B cell (primary cell): Measurements from ENCODE around the gene CTNNBL1. TPM values are rescaled to one million over a fixed set of nuclear protein-coding genes. Genes with fewer than 3 reads are reported as not detected.
"Not testable (repeated sequence)": the region's sequence is repeated elsewhere in the genome, so short reads cannot be mapped to it uniquely, and the experiment has no call there.

Experiments used
- ATAC-seq: fragments of 200-7000 bp; cut with Tn5 transposase; one replicate; pipeline ENCODE4 v1.10.0; 2021; ENCODE audit warnings: low read depth, mild to moderate bottlenecking, moderate number of reproducible peaks, moderate library complexity
- CTCF ChIA-PET: fragments of 350-600 bp; sonication (Branson Sonifier 250); formaldehyde crosslinking; loops from one replicate; lab custom pipeline; 2021; ENCODE audit warnings: antibody characterized with exemption, inconsistent platforms; lab: Charles Lee
- POLR2A ChIA-PET: fragments of 350-600 bp; sonication (Branson Sonifier 250); formaldehyde crosslinking; loops from one replicate; lab custom pipeline; 2021; ENCODE audit warnings: antibody characterized with exemption; lab: Charles Lee
- DNase-seq: peaks from one replicate; pipeline ENCODE4 v3.0.0; 2013
- H2AFZ ChIP-seq: 2 replicates; pipeline ENCODE4 v1.6.1; 2012; ENCODE audit warnings: mild to moderate bottlenecking, low read depth, low read length; ENCODE audit not compliant: insufficient read depth, poor library complexity, severe bottlenecking
- H3K27ac ChIP-seq, 2 donors: 1 replicate in 1 of 2; 2 replicates in 1 of 2; pipeline ENCODE4 v1.5.1; 2012 to 2013; ENCODE audit warnings: low read length in 2 of 2, mild to moderate bottlenecking in 2 of 2, moderate library complexity in 1 of 2
- H3K27me3 ChIP-seq, 4 experiments: fragments of 200-600 bp in 1 of 4; sonication (generic) in 1 of 4; replicated peaks in 1 of 4; 1 replicate in 2 of 4; 2 replicates in 2 of 4; pipeline versions ENCODE4 v1.6.1 to v1.7.0; 2013 to 2016; ENCODE audit warnings: low read length in 3 of 4, mild to moderate bottlenecking in 2 of 4, mixed read lengths in 1 of 4, moderate library complexity in 1 of 4; ENCODE audit not compliant: insufficient read depth in 4 of 4, control insufficient read depth in 3 of 4; ENCODE audit errors: control extremely low read depth in 1 of 4
- H3K36me3 ChIP-seq, 2 experiments: replicated peaks in 1 of 2; 1 replicate in 1 of 2; 2 replicates in 1 of 2; pipeline versions ENCODE4 v1.6.1 to v1.7.1; 2013; ENCODE audit warnings: low read length in 1 of 2; ENCODE audit not compliant: insufficient read depth in 2 of 2, control insufficient read depth in 1 of 2; ENCODE audit errors: control extremely low read depth in 1 of 2, extremely low read depth in 1 of 2
- H3K4me1 ChIP-seq, 2 donors: fragments of 200-600 bp in 1 of 2; sonication (generic) in 1 of 2; 1 replicate in 1 of 2; 2 replicates in 1 of 2; pipeline versions ENCODE4 v1.5.1 to v1.6.1; 2013 to 2017; ENCODE audit warnings: low read length in 2 of 2; ENCODE audit not compliant: control insufficient read depth in 2 of 2, insufficient read depth in 2 of 2
- H3K4me2 ChIP-seq: replicated peaks from 2 replicates; pipeline ENCODE3; 2012; ENCODE audit warnings: mild to moderate bottlenecking, low read depth, low read length; ENCODE audit not compliant: poor library complexity, severe bottlenecking
- H3K4me3 ChIP-seq, 5 experiments: fragments of 200-600 bp in 1 of 5; sonication (generic) in 1 of 5; 1 replicate in 3 of 5; 2 replicates in 2 of 5; pipeline versions ENCODE4 v1.5.1 to v1.7.0; 2011 to 2016; ENCODE audit warnings: low read length in 4 of 5, mild to moderate bottlenecking in 4 of 5, low read depth in 2 of 5, control low read depth in 1 of 5, moderate library complexity in 1 of 5; ENCODE audit not compliant: insufficient read depth in 1 of 5; ENCODE audit errors: control extremely low read depth in 1 of 5, extremely low read depth in 1 of 5
- H3K79me2 ChIP-seq: fragments of 200-600 bp; sonication (generic); one replicate; pipeline ENCODE4 v1.6.0; 2016; ENCODE audit warnings: low read length; ENCODE audit not compliant: control insufficient read depth, insufficient read depth
- H3K9ac ChIP-seq: fragments of 200-600 bp; sonication (generic); 2 replicates; pipeline ENCODE4 v1.6.1; 2017; ENCODE audit warnings: mild to moderate bottlenecking, low read length, moderate library complexity
- H3K9me3 ChIP-seq, 3 donors: one replicate each; pipeline versions ENCODE4 v1.6.1 to v1.7.1; 2013; ENCODE audit warnings: low read length in 2 of 3; ENCODE audit not compliant: control insufficient read depth in 2 of 3, insufficient read depth in 1 of 3; ENCODE audit errors: control extremely low read depth in 1 of 3
- H4K20me1 ChIP-seq: 2 replicates; pipeline ENCODE4 v1.6.0; 2012; ENCODE audit warnings: mild to moderate bottlenecking, low read length; ENCODE audit not compliant: insufficient read depth, control insufficient read depth, poor library complexity, severe bottlenecking
- H3K27ac Mint-ChIP-seq: one replicate; pipeline ENCODE4 v1.8.0; 2021; ENCODE audit warnings: mixed read lengths
- H3K27me3 Mint-ChIP-seq: one replicate; pipeline ENCODE4 v1.8.0; 2021; ENCODE audit warnings: mixed read lengths
- H3K4me1 Mint-ChIP-seq: one replicate; pipeline ENCODE4 v1.8.0; 2021; ENCODE audit warnings: mixed read lengths
- H3K4me3 Mint-ChIP-seq: one replicate; pipeline ENCODE4 v1.8.0; 2021; ENCODE audit warnings: mixed read lengths
- H3K9me3 Mint-ChIP-seq: one replicate; pipeline ENCODE4 v1.8.0; 2022; ENCODE audit warnings: mixed read lengths; ENCODE audit not compliant: insufficient read depth
- CTCF ChIP-seq: fragments of 200-600 bp; IDR thresholded peaks from one replicate; pipeline ENCODE4 v1.8.0; 2022; ENCODE audit warnings: antibody characterized with exemption, mild to moderate bottlenecking
- EZH2 ChIP-seq: IDR thresholded peaks from 2 replicates; pipeline ENCODE4 v1.6.1; 2012; ENCODE audit warnings: borderline replicate concordance, low read depth, mild to moderate bottlenecking, moderate library complexity, low read length; ENCODE audit not compliant: insufficient read depth, poor library complexity, severe bottlenecking
- WGBS: methylation state at CpG from one replicate; pipeline ENCODE4 v1.1.5; 2013; ENCODE audit warnings: missing lambda C conversion rate; ENCODE audit not compliant: insufficient coverage; 5-methylcytosine and 5-hydroxymethylcytosine counted together
- intact Hi-C: fragments of 100-400 bp; cut with micrococcal nuclease; formaldehyde crosslinking; loops from one replicate; pipeline ENCODE4 v1.10.0; 2022
- polyA plus RNA-seq: library from polyadenylated mRNA; depleted of rRNA; stranded (reverse); fragments of >200 nt; gene quantifications from 2 replicates; pipeline ENCODE4 v1.2.3, GENCODE V29; 2012
- total RNA-seq, 2 donors: library from RNA; stranded (reverse); fragments of 120-200 nt in 1 of 2; gene quantifications; 1 replicate in 1 of 2; 2 replicates in 1 of 2; pipeline versions ENCODE4 v1.2.3 to v1.2.4, GENCODE V29; 2013 to 2022

The CTNNBL1 gene
- total and polyA plus RNA-seq, 2 donors (not counting 1 experiment from before 2014, with no cell fraction given): 25.3 to 64.7 TPM

GRCh38 chr20:37661519-37661918 is 32.3 kb upstream of the CTNNBL1 start:
- Histone ChIP-seq H3K4me2 (no peak overlapping the region), H3K9me3 (peaks cover 2 to 7% (median 6%) of the 10 kb centered on the region in 3 donors), H3K27me3 (no peaks in the 10 kb centered on the region), H4K20me1 (no peaks in the 10 kb centered on the region), H3K9ac (no peak overlapping the region), H2AFZ (no peak overlapping the region), H3K4me1 (no peaks in the 10 kb centered on the region), H3K79me2 (no peaks in the 10 kb centered on the region), H3K36me3 (no peaks in the 10 kb centered on the region), H3K27ac (no peak overlapping the region), H3K4me3 (no peak overlapping the region)
- Mint-ChIP-seq H3K27me3 (peaks cover 15% of the 10 kb centered on the region), H3K9me3 (no peaks in the 10 kb centered on the region), H3K27ac (no peak overlapping the region), H3K4me1 (peaks cover 6% of the 10 kb centered on the region), H3K4me3 (no peak overlapping the region)
- intact Hi-C loops: loop anchor here (5.0 kb wide), 1 partner anchor 186 kb away; no protein-coding TSS in a partner anchor
- ChIA-PET CTCF (no interaction called here), POLR2A (interaction anchor here (0.7 kb wide), 1 partner anchor 20 kb away, joined by 3 read pairs; no protein-coding TSS in a partner anchor)
- TF ChIP-seq CTCF (no peak), EZH2 (no peak)
- WGBS: 93% methylated on average over 5 of the region's 6 CpGs
- DNase-seq: no peak
- no peak for ATAC-seq

- Mint-ChIP-seq H3K4me3 (no peak overlapping the region), H3K9me3 (no peaks in the 10 kb centered on the region), H3K4me1 (peaks cover 6% of the 10 kb centered on the region), H3K27me3 (peaks cover 15% of the 10 kb centered on the region), H3K27ac (no peak overlapping the region)
- intact Hi-C loops: loop anchor here (5.0 kb wide), 1 partner anchor 185 kb away; no protein-coding TSS in a partner anchor
- Histone ChIP-seq H2AFZ (no peak overlapping the region), H3K27ac (no peak overlapping the region), H3K9ac (no peak overlapping the region), H3K36me3 (no peaks in the 10 kb centered on the region), H3K4me3 (no peak overlapping the region), H4K20me1 (no peaks in the 10 kb centered on the region), H3K4me1 (no peaks in the 10 kb centered on the region), H3K79me2 (no peaks in the 10 kb centered on the region), H3K9me3 (peaks cover 2 to 7% (median 6%) of the 10 kb centered on the region in 3 donors), H3K4me2 (no peak overlapping the region), H3K27me3 (no peaks in the 10 kb centered on the region)
- ChIA-PET POLR2A (no interaction called here), CTCF (no interaction called here)
- DNase-seq: no peak
- no peak for ATAC-seq
- WGBS: no CpG with 5 or more reads among the region's 3 CpGs
- no peak for TF ChIP-seq EZH2
- no peak for TF ChIP-seq CTCF
Observed at GRCh38 chr20:37662308-37662707, 31.5 kb upstream of the CTNNBL1 start.

GRCh38 chr20:37664595-37664994 is 29.2 kb upstream of the CTNNBL1 start:
- H2AFZ ChIP-seq, H3K4me3 Mint-ChIP-seq, H3K79me2 ChIP-seq, POLR2A ChIA-PET, H3K4me1 ChIP-seq, CTCF ChIA-PET, H3K4me2 ChIP-seq, H3K4me3 ChIP-seq, H3K27ac ChIP-seq, H3K9me3 ChIP-seq, H3K9me3 Mint-ChIP-seq, H3K4me1 Mint-ChIP-seq, H4K20me1 ChIP-seq, H3K27ac Mint-ChIP-seq, DNase-seq, ATAC-seq, H3K36me3 ChIP-seq, H3K27me3 ChIP-seq, H3K9ac ChIP-seq: not testable (repeated sequence)
- no CpG with 5 or more reads among the region's 4 CpGs for WGBS
- intact Hi-C loops: loop anchor here (5.0 kb wide), 1 partner anchor 183 kb away; no protein-coding TSS in a partner anchor
- H3K27me3 Mint-ChIP-seq: peaks cover 24% of the 10 kb centered on the region
